Subcutaneous abdominal adipose tissue (tissue), 5 donors: ENCODE measurements around the gene ZNF717.
A peak's percentile ranks its signal among the peaks of the same experiment; 100 is the strongest.

ENCODE experiments used
- H3K27ac ChIP-seq: one replicate; pipeline ENCODE4 v1.7.0; 2013; ENCODE audit warnings: low read depth, mild to moderate bottlenecking, inconsistent platforms, low read length, moderate library complexity
- H3K27me3 ChIP-seq, 5 donors: one replicate each; pipeline ENCODE4 v1.7.0; 2013; ENCODE audit warnings: low read length in 5 of 5, inconsistent platforms in 1 of 5; ENCODE audit not compliant: control insufficient read depth in 5 of 5, insufficient read depth in 4 of 5
- H3K36me3 ChIP-seq, 5 donors: one replicate each; pipeline ENCODE4 v1.7.0; 2013; ENCODE audit warnings: low read length in 5 of 5; ENCODE audit not compliant: control insufficient read depth in 5 of 5, insufficient read depth in 5 of 5
- H3K4me1 ChIP-seq, 5 donors: one replicate each; pipeline ENCODE4 v1.7.0; 2013; ENCODE audit warnings: low read length in 5 of 5, mild to moderate bottlenecking in 3 of 5, moderate library complexity in 1 of 5; ENCODE audit not compliant: control insufficient read depth in 5 of 5, insufficient read depth in 5 of 5
- H3K4me3 ChIP-seq, 5 donors: one replicate each; pipeline ENCODE4 v1.7.0; 2013; ENCODE audit warnings: low read length in 5 of 5, low read depth in 1 of 5
- H3K9ac ChIP-seq, 5 donors: one replicate each; pipeline ENCODE4 v1.7.0; 2013; ENCODE audit warnings: low read length in 5 of 5, mild to moderate bottlenecking in 4 of 5, moderate library complexity in 3 of 5
- H3K9me3 ChIP-seq, 5 donors: one replicate each; pipeline ENCODE4 v1.7.0; 2013; ENCODE audit warnings: low read length in 5 of 5; ENCODE audit not compliant: control insufficient read depth in 5 of 5
- donor health status: healthy.
- donor health status: healthy.
- donor health status: healthy.
- donor health status: healthy.
- donor health status: healthy.

Gene ZNF717

DNA sequence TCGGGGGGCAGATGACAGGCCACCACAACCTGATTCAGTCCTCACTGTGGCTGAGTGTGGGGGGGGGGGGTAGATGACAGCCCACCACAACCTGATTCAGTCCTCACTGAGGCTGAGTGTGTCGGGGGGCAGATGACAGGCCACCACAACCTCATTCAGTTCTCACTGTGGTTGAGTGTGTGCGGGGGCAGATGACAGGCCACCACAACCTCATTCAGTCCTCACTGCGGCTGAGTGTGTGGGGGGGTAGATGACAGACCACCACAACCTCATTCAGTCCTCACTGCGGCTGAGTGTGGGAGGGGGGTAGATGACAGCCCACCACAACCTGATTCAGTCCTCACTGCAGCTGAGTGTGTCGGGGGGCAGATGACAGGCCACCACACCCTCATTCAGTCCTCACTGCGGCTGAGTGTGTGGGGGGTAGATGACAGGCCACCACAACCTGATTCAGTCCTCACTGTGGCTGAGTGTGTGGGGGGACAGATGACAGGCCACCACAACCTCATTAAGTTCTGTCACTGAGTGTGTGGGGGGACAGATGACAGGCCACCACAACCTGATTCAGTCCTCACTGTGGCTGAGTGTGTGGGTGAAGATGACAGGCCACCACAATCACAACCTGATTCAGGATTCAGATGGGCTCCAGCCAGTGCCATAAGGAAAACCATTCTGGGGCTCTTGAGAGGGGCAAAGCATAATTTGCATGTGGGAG is 16.9 kb downstream of the ZNF717 start:
- Histone ChIP-seq H3K9ac (no peak overlapping the region), H3K4me1 (no peaks in the 10 kb centered on the region), H3K9me3 (peaks cover 7 to 53% (median 34%) of the 10 kb centered on the region in 5 donors), H3K4me3 (peak overlapping the region in 1 of 5 donors; percentile 4), H3K27me3 (no peaks in the 10 kb centered on the region), H3K36me3 (peaks cover 8 to 31% (median 21%) of the 10 kb centered on the region in 5 donors), H3K27ac (no peak overlapping the region)

- peaks cover 34 to 53% (median 39%) of the 10 kb centered on the region in 5 donors for H3K36me3 ChIP-seq
- H3K4me1 ChIP-seq: no peaks in the 10 kb centered on the region
- H3K27me3 ChIP-seq: no peaks in the 10 kb centered on the region
- no peak overlapping the region for H3K27ac ChIP-seq
- H3K9ac ChIP-seq: no peak overlapping the region
- H3K4me3 ChIP-seq: peak overlapping the region; percentile 10 to 48 (median 28)
- peaks cover 68 to 96% (median 88%) of the 10 kb centered on the region in 5 donors for H3K9me3 ChIP-seq
Measured at GRCh38 chr3:75737831-75738493, 47.4 kb downstream of the ZNF717 start.

- Histone ChIP-seq H3K36me3 (peaks cover 4 to 20% (median 9%) of the 10 kb centered on the region in 5 donors), H3K9ac (no peak overlapping the region)
Measured at GRCh38 chr3:75727985-75728384, 57.4 kb downstream of the ZNF717 start.

DNA sequence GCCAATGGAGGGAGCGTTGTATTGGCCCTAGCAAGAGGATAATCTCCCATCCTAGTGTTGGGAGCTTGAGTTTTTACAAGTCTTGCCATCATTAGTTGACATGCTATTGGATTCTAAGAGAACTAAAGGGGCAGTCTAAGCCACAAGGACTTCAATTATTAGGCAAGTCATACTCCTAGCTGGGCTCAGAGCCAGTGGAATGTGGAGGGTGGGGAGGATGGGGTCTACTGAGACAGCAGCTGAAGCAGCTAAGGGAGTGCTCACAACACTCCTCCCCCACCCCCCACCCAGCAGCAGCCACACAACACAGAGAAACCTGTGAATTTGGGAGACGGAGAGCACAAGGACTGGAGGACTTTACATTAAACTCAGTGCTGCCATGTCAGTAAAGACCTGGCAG is 93.3 kb downstream of the ZNF717 start:
- no peaks in the 10 kb centered on the region for H3K27me3 ChIP-seq
- H3K36me3 ChIP-seq: no peaks in the 10 kb centered on the region
- no peaks in the 10 kb centered on the region for H3K4me1 ChIP-seq
- H3K9ac ChIP-seq: no peak overlapping the region
- H3K9me3 ChIP-seq: peaks cover 0 to 24% (median 10%) of the 10 kb centered on the region in 5 donors
- H3K4me3 ChIP-seq: peak overlapping the region in 2 of 5 donors; percentile 6 to 7
- H3K27ac ChIP-seq: no peak overlapping the region

More at GRCh38 chr3:75727985-75728384, 57.4 kb downstream of the ZNF717 start:
- Histone ChIP-seq H3K4me3 (peak overlapping the region in 4 of 5 donors; percentile 19 to 47 (median 40)), H3K9me3 (peaks cover 50 to 95% (median 85%) of the 10 kb centered on the region in 5 donors), H3K27ac (no peak overlapping the region), H3K27me3 (no peaks in the 10 kb centered on the region), H3K4me1 (no peaks in the 10 kb centered on the region)

DNA sequence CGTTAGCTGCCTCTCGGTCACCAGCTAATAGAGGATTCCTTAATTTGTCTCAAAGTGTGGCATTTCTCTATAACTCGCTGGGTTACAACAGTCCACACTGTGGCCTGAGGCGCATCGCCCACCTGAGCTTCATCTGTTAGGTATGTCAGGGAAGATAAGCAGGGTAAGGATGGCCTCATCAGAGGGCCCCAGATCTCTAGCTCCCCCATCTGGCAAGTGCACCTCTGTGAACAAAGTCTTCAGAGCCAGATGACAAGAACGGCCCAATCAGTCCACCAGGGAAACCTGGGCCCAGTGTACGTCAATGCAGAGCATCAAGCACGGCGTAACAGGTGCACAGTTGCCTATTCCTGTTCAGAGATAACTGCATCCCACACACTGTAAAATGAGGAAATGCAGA is 98.0 kb downstream of the ZNF717 start:
- Histone ChIP-seq H3K9me3 (peaks cover 0 to 29% (median 8%) of the 10 kb centered on the region in 5 donors), H3K36me3 (no peaks in the 10 kb centered on the region), H3K27me3 (no peaks in the 10 kb centered on the region), H3K4me1 (no peaks in the 10 kb centered on the region), H3K27ac (no peak overlapping the region), H3K4me3 (peak overlapping the region in 1 of 5 donors; percentile 18), H3K9ac (no peak overlapping the region)
